ENCODE results near the gene TNS3.

- no peak for TF ChIP-seq POLR2A (IDR thresholded peaks at IDR 0.05; ENCODE audit: low read length)
- TF ChIP-seq GATA1 (IDR thresholded peaks at IDR 0.05; ENCODE audit: low read depth, low read length): no peak
These were observed 104.5 kb downstream of the TNS3 start for GRCh38 chr7:47477191-47478016.
